GM19328 (cell line): ENCODE results near the gene KRTAP10-5.
"Not testable (repeated sequence)": the region's sequence is repeated elsewhere in the genome, so short reads cannot be mapped to it uniquely, and the experiment has no call there.

Experiments
- ATAC-seq: cut with Tn5 transposase; IDR thresholded peaks from one replicate; pipeline ENCODE4 v1.9.1; 2021; ENCODE audit warnings: mild to moderate bottlenecking, moderate library complexity; ENCODE audit not compliant: unreplicated experiment

KRTAP10-5 gene

GRCh38 chr21:44580231-44580821, at the start of gene KRTAP10-5:
KRTAP10-5 (minus strand) TSS chr21:44580604; CDS start chr21:44580578, 26 bp downstream.
- ATAC-seq, result not testable (repeated sequence)

GRCh38 chr21:44628707-44629391, 48.4 kb upstream of the KRTAP10-5 start:
- no peak for ATAC-seq

GRCh38 chr21:44627831-44628233, 47.4 kb upstream of the KRTAP10-5 start:
- ATAC-seq, result not testable (repeated sequence)

- not testable (repeated sequence) for ATAC-seq
Measured at GRCh38 chr21:44627181-44627822, 46.9 kb upstream of the KRTAP10-5 start.

GRCh38 chr21:44626673-44627143, 46.3 kb upstream of the KRTAP10-5 start, which contains the start of gene KRTAP10-9:
KRTAP10-9 (plus strand) TSS chr21:44627093; CDS start chr21:44627172, 79 bp downstream.
- ATAC-seq, result no peak

GRCh38 chr21:44626262-44626661, 45.9 kb upstream of the KRTAP10-5 start:
- no peak for ATAC-seq

GRCh38 chr21:44625756-44626155, 45.4 kb upstream of the KRTAP10-5 start:
- no peak for ATAC-seq

- no peak for ATAC-seq
Measured at GRCh38 chr21:44623575-44623974, 43.2 kb upstream of the KRTAP10-5 start.

GRCh38 chr21:44619886-44620285, 39.5 kb upstream of the KRTAP10-5 start:
- ATAC-seq, result no peak

- ATAC-seq, result no peak
Measured at GRCh38 chr21:44618909-44619308, 38.5 kb upstream of the KRTAP10-5 start.

GRCh38 chr21:44618504-44618903, 38.1 kb upstream of the KRTAP10-5 start:
- ATAC-seq, result no peak

- no peak for ATAC-seq
Measured at GRCh38 chr21:44617071-44617501, 36.7 kb upstream of the KRTAP10-5 start.

GRCh38 chr21:44616591-44616926, 36.2 kb upstream of the KRTAP10-5 start:
- ATAC-seq, result no peak

GRCh38 chr21:44615911-44616590, 35.6 kb upstream of the KRTAP10-5 start:
- no peak for ATAC-seq

- ATAC-seq, result no peak
Measured at GRCh38 chr21:44615466-44615865, 35.1 kb upstream of the KRTAP10-5 start.

GRCh38 chr21:44614961-44615391, 34.6 kb upstream of the KRTAP10-5 start:
- no peak for ATAC-seq

- ATAC-seq, result no peak
Measured at GRCh38 chr21:44614161-44614631, 33.8 kb upstream of the KRTAP10-5 start.

GRCh38 chr21:44613386-44614155, 33.2 kb upstream of the KRTAP10-5 start:
- no peak for ATAC-seq

GRCh38 chr21:44612669-44613229, 32.3 kb upstream of the KRTAP10-5 start:
- ATAC-seq, result no peak

GRCh38 chr21:44612029-44612486, 31.7 kb upstream of the KRTAP10-5 start, which contains the start of gene KRTAP10-8:
KRTAP10-8 (plus strand) TSS chr21:44612079; CDS start chr21:44612101, 22 bp downstream.
- no peak for ATAC-seq
